ENCODE data around the gene ENTPD6. TPM values are rescaled to one million over a fixed set of nuclear protein-coding genes. Genes with fewer than 3 reads are reported as not detected.

The ENTPD6 gene
- total RNA-seq, 4 donors from 2014 or later: 34.8 to 49.2 (median 43.9) TPM

- no peaks in the 10 kb centered on the region for H3K36me3 ChIP-seq
- TF ChIP-seq POLR2A (IDR thresholded peaks at IDR 0.05) (no peak), EP300 (IDR thresholded peaks at IDR 0.05) (no peak), POLR2AphosphoS5 (IDR thresholded peaks at IDR 0.05) (peak; percentile 7)
- TF ChIP-seq, protein P1, sequence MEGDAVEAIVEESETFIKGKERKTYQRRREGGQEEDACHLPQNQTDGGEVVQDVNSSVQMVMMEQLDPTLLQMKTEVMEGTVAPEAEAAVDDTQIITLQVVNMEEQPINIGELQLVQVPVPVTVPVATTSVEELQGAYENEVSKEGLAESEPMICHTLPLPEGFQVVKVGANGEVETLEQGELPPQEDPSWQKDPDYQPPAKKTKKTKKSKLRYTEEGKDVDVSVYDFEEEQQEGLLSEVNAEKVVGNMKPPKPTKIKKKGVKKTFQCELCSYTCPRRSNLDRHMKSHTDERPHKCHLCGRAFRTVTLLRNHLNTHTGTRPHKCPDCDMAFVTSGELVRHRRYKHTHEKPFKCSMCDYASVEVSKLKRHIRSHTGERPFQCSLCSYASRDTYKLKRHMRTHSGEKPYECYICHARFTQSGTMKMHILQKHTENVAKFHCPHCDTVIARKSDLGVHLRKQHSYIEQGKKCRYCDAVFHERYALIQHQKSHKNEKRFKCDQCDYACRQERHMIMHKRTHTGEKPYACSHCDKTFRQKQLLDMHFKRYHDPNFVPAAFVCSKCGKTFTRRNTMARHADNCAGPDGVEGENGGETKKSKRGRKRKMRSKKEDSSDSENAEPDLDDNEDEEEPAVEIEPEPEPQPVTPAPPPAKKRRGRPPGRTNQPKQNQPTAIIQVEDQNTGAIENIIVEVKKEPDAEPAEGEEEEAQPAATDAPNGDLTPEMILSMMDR (IDR thresholded peaks at IDR 0.05): peak in 1 of 4 experiments; percentile 7
- no peaks in the 10 kb centered on the region for H3K9me3 ChIP-seq
- peak overlapping the region; percentile 66 to 94 for H3K4me3 ChIP-seq
- peaks cover 2 to 72% (median 36%) of the 10 kb centered on the region in 3 donors for H3K4me1 ChIP-seq
- WGBS, 2 donors (ENCODE audit: low coverage in 1 of 2): 11 to 27% methylated on average over 5 to 9 of the region's 9 CpGs
- no peaks in the 10 kb centered on the region for H3K27me3 ChIP-seq
- no peak for ATAC-seq
- peak overlapping the region; percentile 73 to 99 (median 96) for H3K27ac ChIP-seq
Observed at GRCh38 chr20:25249198-25249931, 53.9 kb downstream of the ENTPD6 start.

GRCh38 chr20:25250508-25250907, 55.0 kb downstream of the ENTPD6 start:
- WGBS, 2 donors (ENCODE audit: low coverage in 1 of 2): 40 to 50% methylated on average over 3 of the region's 3 CpGs
- Histone ChIP-seq H3K27me3 (no peaks in the 10 kb centered on the region), H3K4me1 (peaks cover 2 to 83% (median 47%) of the 10 kb centered on the region in 3 donors), H3K9me3 (no peaks in the 10 kb centered on the region), H3K36me3 (peaks cover 0 to 6% of the 10 kb centered on the region in 2 donors), H3K27ac (peak overlapping the region; percentile 73 to 99 (median 96)), H3K4me3 (peak overlapping the region; percentile 66 to 94)
- no peak for ATAC-seq
- TF ChIP-seq POLR2A (IDR thresholded peaks at IDR 0.05) (no peak), EP300 (IDR thresholded peaks at IDR 0.05) (no peak), POLR2AphosphoS5 (IDR thresholded peaks at IDR 0.05) (no peak)
- TF ChIP-seq, protein P1 (IDR thresholded peaks at IDR 0.05): no peak

DNA sequence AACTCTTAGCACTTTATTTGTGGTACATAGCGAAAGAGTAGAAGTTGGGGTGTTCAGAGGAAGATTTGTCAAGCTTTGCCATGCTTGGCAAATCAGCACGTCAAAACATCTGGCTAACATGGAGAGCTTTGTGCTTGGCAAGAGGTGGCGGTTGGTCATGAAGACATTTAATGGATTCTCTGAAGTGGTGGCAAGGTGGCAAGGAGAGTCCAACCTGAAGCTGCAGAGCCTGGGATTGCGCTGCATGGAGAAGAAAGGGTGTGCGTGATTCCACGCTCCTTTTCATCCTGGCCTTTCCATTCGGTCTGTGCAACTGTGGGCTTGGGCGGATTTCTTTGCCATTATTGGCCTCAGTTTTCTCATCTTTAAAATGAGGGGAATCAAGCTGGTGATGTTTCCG, 55.5 kb downstream of the ENTPD6 start:
- Histone ChIP-seq H3K4me1 (peaks cover 6 to 88% (median 52%) of the 10 kb centered on the region in 3 donors), H3K9me3 (no peaks in the 10 kb centered on the region), H3K27me3 (no peaks in the 10 kb centered on the region), H3K27ac (peak overlapping the region; percentile 73 to 99 (median 96)), H3K4me3 (peak overlapping the region; percentile 66 to 94), H3K36me3 (peaks cover 0 to 6% of the 10 kb centered on the region in 2 donors)
- 79 to 85% methylated on average over 3 to 8 of the region's 9 CpGs for WGBS, 2 donors (ENCODE audit: low coverage in 1 of 2)
- ATAC-seq: no peak
- TF ChIP-seq POLR2AphosphoS5 (IDR thresholded peaks at IDR 0.05) (no peak), POLR2A (IDR thresholded peaks at IDR 0.05) (no peak), EP300 (IDR thresholded peaks at IDR 0.05) (no peak)
- TF ChIP-seq, protein P1 (IDR thresholded peaks at IDR 0.05): no peak

DNA sequence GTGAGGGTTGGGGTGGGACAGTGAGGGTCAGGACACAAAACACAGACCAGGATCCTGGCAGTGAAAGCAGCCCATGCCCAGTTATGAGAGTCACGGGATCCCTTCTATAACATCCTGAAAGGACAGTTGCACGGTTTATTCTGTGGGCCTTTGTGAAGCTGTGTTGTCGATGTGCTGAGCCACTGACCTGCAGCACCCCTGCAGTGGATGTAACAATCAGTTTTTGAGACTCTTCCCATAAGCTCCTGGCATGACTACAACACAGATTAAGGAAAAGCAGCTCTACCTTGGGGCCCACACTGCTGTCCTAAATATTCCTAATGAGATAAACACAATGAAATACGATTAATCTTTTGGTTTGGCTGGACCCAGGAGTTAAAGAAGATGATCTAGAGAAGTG, 56.0 kb downstream of the ENTPD6 start:
- no peak for ATAC-seq
- Histone ChIP-seq H3K36me3 (peaks cover 0 to 6% of the 10 kb centered on the region in 2 donors), H3K27ac (peak overlapping the region in 3 of 4 donors; percentile 96 to 99 (median 97)), H3K9me3 (no peaks in the 10 kb centered on the region), H3K27me3 (no peaks in the 10 kb centered on the region), H3K4me3 (peak overlapping the region in 1 of 2 donors; percentile 6), H3K4me1 (peaks cover 6 to 91% (median 57%) of the 10 kb centered on the region in 3 donors)
- WGBS, 2 donors (ENCODE audit: low coverage in 1 of 2): 35 to 49% methylated on average over 3 to 4 of the region's 4 CpGs
- TF ChIP-seq POLR2A (IDR thresholded peaks at IDR 0.05): no peak
- TF ChIP-seq POLR2AphosphoS5 (IDR thresholded peaks at IDR 0.05): peak; percentile 33
- TF ChIP-seq, protein P1 (IDR thresholded peaks at IDR 0.05): no peak
- TF ChIP-seq EP300 (IDR thresholded peaks at IDR 0.05): no peak

All from gastroesophageal sphincter (tissue), 4 donors.